Measurements from ENCODE around the gene ELFN1.

Gene ELFN1

GRCh38 chr7:1669954-1670893, at the start of gene ELFN1:
ELFN1 (plus strand) TSS chr7:1670277; CDS start chr7:1744597, 74,320 bp downstream.
- DNase-seq (ENCODE audit: extremely low read depth, low read depth): no peak

DNA sequence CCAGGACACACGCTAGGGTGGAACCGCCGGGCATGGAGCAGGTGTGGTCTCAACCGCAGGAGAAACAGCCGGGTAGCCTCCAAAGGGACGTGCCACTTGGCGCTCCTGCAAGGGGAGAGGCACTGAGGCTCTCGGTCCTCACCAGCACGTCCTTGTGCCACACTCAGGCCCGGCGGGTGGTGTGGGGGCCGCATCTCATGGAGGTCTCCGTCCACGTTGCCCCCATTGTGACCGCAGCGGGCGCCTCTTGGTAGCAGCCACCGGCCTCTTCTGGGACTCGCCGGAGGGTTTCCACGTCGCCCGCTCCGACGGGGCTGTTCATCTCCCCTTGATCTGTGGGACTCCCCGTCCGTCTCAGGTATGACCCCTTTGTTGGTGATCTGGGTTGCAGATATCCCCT, 49.2 kb upstream of the ELFN1 start:
- DNase-seq (ENCODE audit: extremely low read depth, low read depth): no peak
- TF ChIP-seq, protein P1, sequence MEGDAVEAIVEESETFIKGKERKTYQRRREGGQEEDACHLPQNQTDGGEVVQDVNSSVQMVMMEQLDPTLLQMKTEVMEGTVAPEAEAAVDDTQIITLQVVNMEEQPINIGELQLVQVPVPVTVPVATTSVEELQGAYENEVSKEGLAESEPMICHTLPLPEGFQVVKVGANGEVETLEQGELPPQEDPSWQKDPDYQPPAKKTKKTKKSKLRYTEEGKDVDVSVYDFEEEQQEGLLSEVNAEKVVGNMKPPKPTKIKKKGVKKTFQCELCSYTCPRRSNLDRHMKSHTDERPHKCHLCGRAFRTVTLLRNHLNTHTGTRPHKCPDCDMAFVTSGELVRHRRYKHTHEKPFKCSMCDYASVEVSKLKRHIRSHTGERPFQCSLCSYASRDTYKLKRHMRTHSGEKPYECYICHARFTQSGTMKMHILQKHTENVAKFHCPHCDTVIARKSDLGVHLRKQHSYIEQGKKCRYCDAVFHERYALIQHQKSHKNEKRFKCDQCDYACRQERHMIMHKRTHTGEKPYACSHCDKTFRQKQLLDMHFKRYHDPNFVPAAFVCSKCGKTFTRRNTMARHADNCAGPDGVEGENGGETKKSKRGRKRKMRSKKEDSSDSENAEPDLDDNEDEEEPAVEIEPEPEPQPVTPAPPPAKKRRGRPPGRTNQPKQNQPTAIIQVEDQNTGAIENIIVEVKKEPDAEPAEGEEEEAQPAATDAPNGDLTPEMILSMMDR (IDR thresholded peaks at IDR 0.05; ENCODE audit: low read depth, low read length): no peak

More at GRCh38 chr7:1669954-1670893, at the start of gene ELFN1:
- TF ChIP-seq, protein P1 (IDR thresholded peaks at IDR 0.05; ENCODE audit: low read depth, low read length): no peak

DNA sequence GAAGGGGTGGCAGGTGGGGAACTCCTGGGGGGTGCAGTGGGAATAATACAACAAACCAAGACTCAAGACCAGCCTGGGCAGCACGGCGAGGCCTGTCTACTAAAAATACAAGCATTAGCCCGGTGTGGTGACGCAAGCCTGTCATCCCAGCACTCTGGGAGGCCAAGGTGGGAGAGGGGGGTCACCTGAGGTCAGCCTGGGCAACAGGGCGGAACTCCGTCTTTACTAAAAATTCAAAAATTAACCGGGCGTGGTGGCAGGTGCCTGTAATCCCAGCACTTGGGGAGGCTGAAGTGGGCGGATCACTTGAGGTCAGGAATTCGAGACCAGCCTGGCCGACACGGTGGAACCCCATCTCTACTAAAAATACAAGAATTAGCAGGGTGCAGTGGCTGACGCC, 48.4 kb upstream of the ELFN1 start:
- DNase-seq (ENCODE audit: extremely low read depth, low read depth): no peak
- TF ChIP-seq, protein P1 (IDR thresholded peaks at IDR 0.05; ENCODE audit: low read depth, low read length): no peak

- no peak for DNase-seq (ENCODE audit: extremely low read depth, low read depth)
- TF ChIP-seq, protein P1 (IDR thresholded peaks at IDR 0.05; ENCODE audit: low read depth, low read length): no peak
Measured at GRCh38 chr7:1622441-1622840, 47.6 kb upstream of the ELFN1 start.

GRCh38 chr7:1623810-1624209, 46.3 kb upstream of the ELFN1 start:
- no peak for DNase-seq (ENCODE audit: extremely low read depth, low read depth)
- TF ChIP-seq, protein P1 (IDR thresholded peaks at IDR 0.05; ENCODE audit: low read depth, low read length): no peak

DNA sequence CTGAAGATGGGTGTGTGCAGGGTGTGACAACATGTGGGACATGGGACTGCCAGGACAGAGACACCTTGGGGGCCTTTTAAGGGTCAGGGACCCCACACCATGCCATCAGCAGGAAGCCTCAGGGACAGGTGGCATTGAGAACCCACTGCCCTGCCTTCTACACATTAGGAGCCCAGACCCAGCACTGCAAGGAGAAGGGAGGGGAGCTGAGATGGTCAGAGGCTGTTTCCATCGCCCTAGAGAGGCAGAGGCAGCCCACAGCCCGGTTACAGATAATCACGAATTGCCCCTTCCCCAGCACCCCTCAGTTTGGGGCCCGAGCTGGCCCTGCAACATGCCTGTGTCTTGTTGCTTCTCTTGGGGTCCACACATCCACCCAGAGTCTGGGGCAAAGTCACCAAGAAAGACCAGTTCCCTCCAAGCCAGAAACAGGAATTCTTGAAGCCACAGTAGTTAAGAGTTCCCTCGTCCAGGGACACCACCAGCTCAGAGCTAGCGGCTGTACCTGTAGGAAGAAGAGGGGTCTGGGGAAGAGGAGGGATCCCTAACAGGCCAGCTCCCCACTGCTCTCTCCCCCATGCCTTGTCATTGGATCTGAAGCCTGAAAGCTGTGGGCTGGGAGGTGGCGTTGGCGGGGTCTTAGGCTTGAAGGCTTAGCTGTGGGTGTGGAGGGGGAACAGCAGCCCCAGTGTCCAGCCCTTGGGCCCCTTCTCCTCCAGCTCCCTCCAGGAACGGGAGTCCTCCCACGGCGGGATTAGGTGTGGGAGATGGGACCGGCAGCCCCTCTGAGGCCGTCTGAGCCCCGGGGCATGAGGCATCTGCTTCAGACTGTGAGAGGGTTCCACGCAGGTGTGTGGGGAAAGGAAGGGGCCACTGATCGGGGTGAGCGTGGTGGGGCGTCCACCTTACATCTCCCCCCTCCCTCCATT, 44.8 kb upstream of the ELFN1 start:
- DNase-seq (ENCODE audit: extremely low read depth, low read depth): no peak
- TF ChIP-seq, protein P1 (IDR thresholded peaks at IDR 0.05; ENCODE audit: low read depth, low read length): no peak

Data from AG09319 (cell line).